Common myeloid progenitor, CD34-positive (primary cell): Measurements from ENCODE around the gene DNAH1. TPM values are rescaled to one million over a fixed set of nuclear protein-coding genes. Genes with fewer than 3 reads are reported as not detected.
A peak's percentile ranks its signal among the peaks of the same experiment; 100 is the strongest.
"Not testable (repeated sequence)": the region's sequence is repeated elsewhere in the genome, so short reads cannot be mapped to it uniquely, and the experiment has no call there.

Experiments
- CTCF ChIA-PET: fragments of 350-600 bp; sonication (Branson Sonifier 250); formaldehyde crosslinking; loops from one replicate; lab custom pipeline; 2021; ENCODE audit warnings: antibody characterized with exemption; lab: Charles Lee
- POLR2A ChIA-PET: fragments of 350-600 bp; sonication (Branson Sonifier 250); formaldehyde crosslinking; loops from one replicate; lab custom pipeline; 2021; ENCODE audit warnings: antibody characterized with exemption; lab: Charles Lee
- DNase-seq, 3 donors: peaks; one replicate each; pipeline versions ENCODE4 v3.0.0 to v3.0.0-alpha.2; 2013
- H3K27ac ChIP-seq, 2 experiments: 1 replicate in 1 of 2; 2 replicates in 1 of 2; pipeline ENCODE4 v1.7.0; 2013; ENCODE audit warnings: inconsistent platforms in 2 of 2, low read length in 2 of 2, mild to moderate bottlenecking in 2 of 2, low read depth in 1 of 2, moderate library complexity in 1 of 2; ENCODE audit not compliant: severe bottlenecking in 2 of 2, insufficient read depth in 1 of 2, poor library complexity in 1 of 2
- H3K27me3 ChIP-seq, 5 experiments: replicated peaks in 2 of 5; 1 replicate in 3 of 5; 2 replicates in 2 of 5; pipeline versions ENCODE4 v1.6.1 to v1.7.0; 2013; ENCODE audit warnings: low read length in 4 of 5, mild to moderate bottlenecking in 2 of 5, moderate library complexity in 2 of 5, inconsistent platforms in 1 of 5; ENCODE audit not compliant: insufficient read depth in 5 of 5, control insufficient read depth in 4 of 5
- H3K36me3 ChIP-seq, 4 experiments: 1 replicate in 2 of 4; 2 replicates in 2 of 4; pipeline versions ENCODE4 v1.6.1 to v1.7.0; 2013; ENCODE audit warnings: low read length in 3 of 4, control low read depth in 1 of 4, mild to moderate bottlenecking in 1 of 4; ENCODE audit not compliant: control insufficient read depth in 4 of 4, insufficient read depth in 4 of 4
- H3K4me1 ChIP-seq, 4 experiments: 1 replicate in 3 of 4; 2 replicates in 1 of 4; pipeline versions ENCODE4 v1.6.1 to v1.7.1; 2013; ENCODE audit warnings: low read length in 3 of 4, mild to moderate bottlenecking in 3 of 4, control low read depth in 1 of 4, inconsistent platforms in 1 of 4, moderate library complexity in 1 of 4; ENCODE audit not compliant: control insufficient read depth in 4 of 4, insufficient read depth in 4 of 4; ENCODE audit errors: control extremely low read depth in 1 of 4
- H3K4me3 ChIP-seq, 7 experiments: 1 replicate in 4 of 7; 2 replicates in 3 of 7; pipeline versions ENCODE4 v1.5.1 to v1.7.0; 2013; ENCODE audit warnings: mild to moderate bottlenecking in 7 of 7, low read length in 6 of 7, moderate library complexity in 6 of 7, inconsistent platforms in 2 of 7, low read depth in 2 of 7, control low read depth in 1 of 7; ENCODE audit not compliant: insufficient read depth in 4 of 7, control insufficient read depth in 1 of 7; ENCODE audit errors: extremely low read depth in 1 of 7
- H3K9me3 ChIP-seq, 5 experiments: 1 replicate in 4 of 5; 2 replicates in 1 of 5; pipeline versions ENCODE4 v1.6.1 to v1.7.1; 2013; ENCODE audit warnings: low read length in 4 of 5, mild to moderate bottlenecking in 2 of 5, inconsistent platforms in 1 of 5, low read depth in 1 of 5, moderate library complexity in 1 of 5; ENCODE audit not compliant: control insufficient read depth in 4 of 5, insufficient read depth in 2 of 5; ENCODE audit errors: control extremely low read depth in 1 of 5
- WGBS: methylation state at CpG from one replicate; pipeline ENCODE4 v1.1.5; 2013; ENCODE audit not compliant: insufficient coverage; 5-methylcytosine and 5-hydroxymethylcytosine counted together
- polyA plus RNA-seq: library from polyadenylated mRNA; unstranded; fragments of 120-200 nt; gene quantifications from one replicate; pipeline ENCODE4 v1.2.1, GENCODE V29; 2013

The DNAH1 gene
- 17.7 TPM for polyA plus RNA-seq

DNA sequence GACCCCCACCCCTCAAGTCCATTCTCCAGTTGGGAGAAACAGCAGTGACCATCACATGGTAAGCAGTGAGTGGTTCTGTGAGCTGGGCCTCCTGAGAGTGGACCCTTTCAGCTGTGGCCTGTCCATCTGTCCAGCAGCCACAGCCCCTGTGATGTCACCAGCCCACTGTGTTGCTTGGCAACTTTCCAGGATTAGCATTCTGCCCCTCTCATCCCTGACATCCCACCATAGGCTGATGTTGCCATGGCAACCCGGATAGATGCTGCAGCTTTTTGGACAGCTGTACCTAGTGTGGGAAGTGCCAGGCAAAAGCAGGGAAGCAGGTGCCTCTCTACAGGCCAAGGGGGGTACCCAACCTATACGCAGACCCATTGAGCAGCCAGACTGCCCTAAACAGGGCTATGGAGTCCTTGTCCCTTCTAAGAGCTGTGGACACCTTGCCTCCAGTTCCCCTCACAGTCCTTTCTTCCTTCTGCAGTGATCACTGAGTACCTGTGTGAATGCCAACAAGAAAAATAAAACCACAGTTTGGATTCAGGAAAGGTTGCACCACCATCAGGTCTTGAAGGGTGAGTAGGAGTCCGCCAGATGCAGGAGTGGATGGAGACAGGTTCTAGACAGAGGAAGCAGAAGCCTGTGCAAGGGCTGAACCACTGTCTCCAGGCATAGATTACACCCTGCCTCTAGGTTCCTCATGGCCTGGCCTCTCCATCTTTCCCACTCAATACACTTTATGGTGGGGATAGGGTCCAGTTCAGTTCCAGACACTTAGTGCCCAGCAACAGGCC, at the start of gene DNAH1:
Gene DNAH1, plus strand, starts transcription at position 343 of the 788 bp plus-strand sequence. CDS start 6,124 bp downstream, outside the sequence.
- Histone ChIP-seq H3K4me3 (no peak within 1 kb of the TSS), H3K4me1 (peaks cover 0 to 11% (median 7%) of the 10 kb centered on the region in 4 experiments), H3K9me3 (no peaks in the 10 kb centered on the region), H3K27me3 (no peaks in the 10 kb centered on the region), H3K27ac (no peak within 1 kb of the TSS), H3K36me3 (peaks cover 0 to 8% (median 0%) of the 10 kb centered on the region in 4 experiments)
- no peak for DNase-seq
- 94% methylated on average over 2 of the region's 3 CpGs for WGBS
- ChIA-PET POLR2A (no interaction called here), CTCF (interaction anchor here (0.9 to 5.6 kb wide), 6 partner anchors 11 to 95 kb away, joined by 3 to 34 read pairs (median 4); no protein-coding TSS in a partner anchor)

DNA sequence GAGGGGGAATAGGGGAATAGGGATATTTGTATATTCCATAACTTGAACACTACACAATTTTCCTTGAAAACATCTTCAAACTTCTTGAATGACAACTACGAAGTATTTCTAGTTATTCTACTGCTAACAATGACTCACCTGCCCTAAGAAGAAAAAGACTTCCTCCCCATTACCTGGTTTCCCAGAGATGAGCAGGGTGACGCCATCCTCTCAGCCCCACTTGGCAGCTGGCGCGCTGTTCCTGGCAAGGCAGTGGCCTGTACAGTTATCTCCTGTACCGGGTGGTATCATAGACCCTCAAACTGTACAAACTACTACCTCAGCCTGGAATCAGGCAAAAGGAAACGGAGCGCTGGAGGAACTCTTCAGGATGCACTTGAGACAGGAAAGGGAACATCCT, 48.1 kb upstream of the DNAH1 start:
- H3K27me3 ChIP-seq: no peaks in the 10 kb centered on the region
- H3K4me3 ChIP-seq: no peak overlapping the region
- H3K27ac ChIP-seq: peak overlapping the region in 1 of 2 experiments; percentile 10
- ChIA-PET CTCF (interaction anchor here (1.0 to 1.6 kb wide), 3 partner anchors 9 to 48 kb away, joined by 4 to 6 read pairs (median 4); no protein-coding TSS in a partner anchor), POLR2A (no interaction called here)
- H3K4me1 ChIP-seq: peaks cover 9 to 20% (median 16%) of the 10 kb centered on the region in 4 experiments
- no peak for DNase-seq
- H3K9me3 ChIP-seq: no peaks in the 10 kb centered on the region
- 100% methylated on average over 3 of the region's 7 CpGs for WGBS
- peaks cover 20 to 73% (median 46%) of the 10 kb centered on the region in 4 experiments for H3K36me3 ChIP-seq

DNA sequence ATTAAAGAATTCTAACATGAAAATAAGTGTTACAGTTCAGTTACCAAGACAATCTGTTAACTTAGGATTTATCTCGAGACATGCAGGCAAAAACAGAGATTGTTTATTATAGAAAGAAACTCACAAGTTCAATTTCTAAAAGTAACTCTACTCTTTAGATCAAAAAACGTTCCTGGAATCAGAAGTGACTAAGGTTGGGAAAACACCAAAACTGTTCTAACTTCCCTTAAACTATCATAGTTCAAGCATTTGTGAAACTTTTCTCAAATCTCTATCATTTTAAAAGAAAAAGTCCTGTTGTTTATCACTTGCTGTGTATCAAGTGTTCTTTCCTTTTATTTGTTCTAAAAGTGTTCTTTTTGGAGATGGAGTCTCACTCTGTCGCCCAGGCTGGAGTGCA, 46.3 kb upstream of the DNAH1 start:
- peak overlapping the region in 1 of 2 experiments; percentile 59 for H3K27ac ChIP-seq
- H3K27me3 ChIP-seq: no peaks in the 10 kb centered on the region
- peaks cover 16 to 73% (median 40%) of the 10 kb centered on the region in 4 experiments for H3K36me3 ChIP-seq
- ChIA-PET POLR2A (no interaction called here), CTCF (no interaction called here)
- no peaks in the 10 kb centered on the region for H3K9me3 ChIP-seq
- DNase-seq: no peak
- peaks cover 9 to 27% (median 17%) of the 10 kb centered on the region in 4 experiments for H3K4me1 ChIP-seq
- WGBS: 100% methylated on average over 1 of the region's 3 CpGs
- no peak overlapping the region for H3K4me3 ChIP-seq

DNA sequence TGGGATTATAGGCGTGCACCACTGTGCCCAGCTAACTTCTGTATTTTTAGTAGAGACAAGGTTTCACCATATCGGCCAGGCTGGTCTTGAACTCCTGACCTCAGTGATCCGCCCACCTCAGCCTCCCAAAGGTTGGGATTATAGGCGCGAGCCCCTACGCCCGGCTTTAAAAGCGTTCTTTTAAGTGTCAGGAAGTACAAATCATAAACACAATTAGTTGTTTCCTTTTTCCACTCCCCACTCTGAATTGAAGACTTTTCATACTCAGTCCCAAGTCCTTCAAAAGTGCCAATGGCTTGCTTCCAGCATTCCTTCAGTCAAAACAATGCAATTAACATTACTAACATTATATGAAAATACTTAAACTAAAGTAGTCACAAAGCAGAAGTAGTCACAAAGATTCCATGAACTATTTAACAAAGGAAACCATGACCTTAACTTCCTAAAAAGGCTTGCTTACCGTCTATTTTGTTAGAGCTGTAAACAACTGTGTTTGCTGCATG, 45.8 kb upstream of the DNAH1 start:
- POLR2A ChIA-PET: interaction anchor here (1.0 to 1.4 kb wide), 2 partner anchors 19 to 31 kb away, joined by 3 read pairs; partner anchors contain the start of gene TWF2
- Histone ChIP-seq H3K27me3 (no peaks in the 10 kb centered on the region), H3K36me3 (peaks cover 15 to 71% (median 39%) of the 10 kb centered on the region in 4 experiments), H3K27ac (peak overlapping the region; percentile 40 to 59), H3K4me1 (peaks cover 9 to 29% (median 17%) of the 10 kb centered on the region in 4 experiments), H3K9me3 (no peaks in the 10 kb centered on the region), H3K4me3 (peak overlapping the region in 2 of 7 experiments; percentile 41 to 50)
- CTCF ChIA-PET: interaction anchor here (0.7 to 2.8 kb wide), 8 partner anchors 10 to 27 kb away, joined by 3 to 12 read pairs (median 4); partner anchors contain the start of gene PPM1M
- DNase-seq: peak in 2 of 3 donors; percentile 41 to 48
- 28% methylated on average over 8 of the region's 9 CpGs for WGBS

DNA sequence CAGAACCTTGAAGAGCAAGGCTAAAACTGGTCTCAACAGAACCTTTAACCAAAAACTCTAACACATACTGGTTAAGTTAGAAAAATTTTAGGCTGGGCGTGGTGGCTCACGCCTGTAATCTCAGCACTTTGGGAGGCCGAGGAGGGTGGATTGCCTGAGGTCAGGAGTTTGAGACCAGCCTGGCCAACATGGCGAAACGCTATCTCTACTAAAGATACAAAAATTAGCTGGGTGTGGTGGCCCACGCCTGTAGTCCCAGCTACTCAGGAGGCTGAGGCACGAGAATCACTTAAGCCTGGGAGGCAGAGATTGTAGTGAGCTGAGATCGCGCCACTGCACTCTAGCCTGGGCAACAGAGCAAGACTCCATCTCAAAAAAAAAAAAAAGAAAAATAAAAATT, 43.9 kb upstream of the DNAH1 start:
- H3K27ac ChIP-seq, H3K9me3 ChIP-seq, DNase-seq, H3K4me3 ChIP-seq, H3K27me3 ChIP-seq: not testable (repeated sequence)
- Histone ChIP-seq H3K36me3 (peaks cover 9 to 64% (median 27%) of the 10 kb centered on the region in 4 experiments), H3K4me1 (peaks cover 24 to 46% (median 30%) of the 10 kb centered on the region in 4 experiments)
- WGBS: 100% methylated on average over 4 of the region's 9 CpGs
- CTCF ChIA-PET: interaction anchor here (0.7 to 2.8 kb wide), 8 partner anchors 9 to 67 kb away, joined by 3 to 12 read pairs (median 4); partner anchors contain the start of genes PPM1M and TLR9
- POLR2A ChIA-PET: interaction anchor here (0.7 to 0.9 kb wide), 2 partner anchors 18 to 219 kb away, joined by 5 to 6 read pairs; no protein-coding TSS in a partner anchor

GRCh38 chr3:52272831-52273230, 43.3 kb upstream of the DNAH1 start:
- WGBS: 84% methylated on average over 2 of the region's 3 CpGs
- no peaks in the 10 kb centered on the region for H3K27me3 ChIP-seq
- peaks cover 27 to 52% (median 32%) of the 10 kb centered on the region in 4 experiments for H3K4me1 ChIP-seq
- no peak overlapping the region for H3K4me3 ChIP-seq
- no peaks in the 10 kb centered on the region for H3K9me3 ChIP-seq
- H3K36me3 ChIP-seq: peaks cover 7 to 57% (median 22%) of the 10 kb centered on the region in 4 experiments
- ChIA-PET CTCF (interaction anchor here (0.9 to 2.8 kb wide), 3 partner anchors 13 to 47 kb away, joined by 3 to 12 read pairs (median 3); partner anchors contain the start of gene TLR9), POLR2A (interaction anchor here (0.7 to 0.9 kb wide), 2 partner anchors 19 to 218 kb away, joined by 5 to 6 read pairs; no protein-coding TSS in a partner anchor)
- DNase-seq: no peak
- H3K27ac ChIP-seq: no peak overlapping the region
